ENCODE data around the gene SEC63.
"Not testable (repeated sequence)": the region's sequence is repeated elsewhere in the genome, so short reads cannot be mapped to it uniquely, and the experiment has no call there.

The SEC63 gene, protein sequence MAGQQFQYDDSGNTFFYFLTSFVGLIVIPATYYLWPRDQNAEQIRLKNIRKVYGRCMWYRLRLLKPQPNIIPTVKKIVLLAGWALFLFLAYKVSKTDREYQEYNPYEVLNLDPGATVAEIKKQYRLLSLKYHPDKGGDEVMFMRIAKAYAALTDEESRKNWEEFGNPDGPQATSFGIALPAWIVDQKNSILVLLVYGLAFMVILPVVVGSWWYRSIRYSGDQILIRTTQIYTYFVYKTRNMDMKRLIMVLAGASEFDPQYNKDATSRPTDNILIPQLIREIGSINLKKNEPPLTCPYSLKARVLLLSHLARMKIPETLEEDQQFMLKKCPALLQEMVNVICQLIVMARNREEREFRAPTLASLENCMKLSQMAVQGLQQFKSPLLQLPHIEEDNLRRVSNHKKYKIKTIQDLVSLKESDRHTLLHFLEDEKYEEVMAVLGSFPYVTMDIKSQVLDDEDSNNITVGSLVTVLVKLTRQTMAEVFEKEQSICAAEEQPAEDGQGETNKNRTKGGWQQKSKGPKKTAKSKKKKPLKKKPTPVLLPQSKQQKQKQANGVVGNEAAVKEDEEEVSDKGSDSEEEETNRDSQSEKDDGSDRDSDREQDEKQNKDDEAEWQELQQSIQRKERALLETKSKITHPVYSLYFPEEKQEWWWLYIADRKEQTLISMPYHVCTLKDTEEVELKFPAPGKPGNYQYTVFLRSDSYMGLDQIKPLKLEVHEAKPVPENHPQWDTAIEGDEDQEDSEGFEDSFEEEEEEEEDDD

DNA sequence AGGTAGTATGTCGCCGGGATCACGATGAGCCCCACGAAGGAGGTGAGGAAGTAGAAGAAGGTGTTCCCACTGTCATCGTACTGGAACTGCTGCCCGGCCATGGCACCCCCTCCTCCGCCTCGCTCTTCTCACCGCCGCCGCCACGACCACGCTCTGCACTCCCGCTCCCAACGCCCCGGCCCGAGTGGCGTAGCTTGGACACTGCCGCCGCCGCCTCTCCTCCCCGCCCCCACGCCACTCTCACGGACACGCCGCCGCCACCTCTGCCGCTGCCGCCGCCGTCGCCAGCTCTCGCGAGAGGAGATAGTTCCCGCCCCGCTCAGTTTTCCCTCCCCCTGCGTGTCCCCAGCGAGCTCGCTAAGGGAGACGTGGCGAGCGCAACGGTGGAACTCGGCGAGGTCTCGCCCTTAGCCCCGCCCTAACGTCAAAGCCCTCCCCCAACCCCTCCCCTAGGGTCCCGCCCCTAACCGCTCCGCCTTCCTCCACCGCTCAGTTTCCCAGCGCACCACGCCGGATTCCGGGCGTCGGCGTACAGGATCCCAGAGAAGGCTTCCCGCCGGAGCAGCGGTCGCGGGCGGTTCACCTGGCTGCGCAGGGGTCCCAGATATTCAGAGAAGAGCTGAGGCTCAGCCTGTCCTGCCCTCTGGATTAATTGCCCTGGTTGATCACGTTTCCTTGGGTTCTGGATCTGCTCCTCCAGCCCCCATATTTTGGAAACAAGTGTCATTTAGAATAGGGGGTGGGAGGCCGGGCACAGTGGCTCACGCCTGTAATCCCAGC is at the start of gene SEC63:
Gene SEC63, minus strand, starts transcription at position 300 of the 780 bp plus-strand sequence. Its CDS starts 199 bp downstream, at position 101.
- ChIA-PET CTCF (no interaction called here), POLR2A (ENCODE audit: low non-redundant PET) (no interaction called here)
- DNase-seq (ENCODE audit: low spot score) = peak; percentile 95
- H3K27ac ChIP-seq = peak within 1 kb of the TSS; percentile 91
- TF ChIP-seq, protein P1, sequence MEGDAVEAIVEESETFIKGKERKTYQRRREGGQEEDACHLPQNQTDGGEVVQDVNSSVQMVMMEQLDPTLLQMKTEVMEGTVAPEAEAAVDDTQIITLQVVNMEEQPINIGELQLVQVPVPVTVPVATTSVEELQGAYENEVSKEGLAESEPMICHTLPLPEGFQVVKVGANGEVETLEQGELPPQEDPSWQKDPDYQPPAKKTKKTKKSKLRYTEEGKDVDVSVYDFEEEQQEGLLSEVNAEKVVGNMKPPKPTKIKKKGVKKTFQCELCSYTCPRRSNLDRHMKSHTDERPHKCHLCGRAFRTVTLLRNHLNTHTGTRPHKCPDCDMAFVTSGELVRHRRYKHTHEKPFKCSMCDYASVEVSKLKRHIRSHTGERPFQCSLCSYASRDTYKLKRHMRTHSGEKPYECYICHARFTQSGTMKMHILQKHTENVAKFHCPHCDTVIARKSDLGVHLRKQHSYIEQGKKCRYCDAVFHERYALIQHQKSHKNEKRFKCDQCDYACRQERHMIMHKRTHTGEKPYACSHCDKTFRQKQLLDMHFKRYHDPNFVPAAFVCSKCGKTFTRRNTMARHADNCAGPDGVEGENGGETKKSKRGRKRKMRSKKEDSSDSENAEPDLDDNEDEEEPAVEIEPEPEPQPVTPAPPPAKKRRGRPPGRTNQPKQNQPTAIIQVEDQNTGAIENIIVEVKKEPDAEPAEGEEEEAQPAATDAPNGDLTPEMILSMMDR (conservative IDR thresholded peaks at IDR 0.05; ENCODE audit: low read depth) = no peak

DNA sequence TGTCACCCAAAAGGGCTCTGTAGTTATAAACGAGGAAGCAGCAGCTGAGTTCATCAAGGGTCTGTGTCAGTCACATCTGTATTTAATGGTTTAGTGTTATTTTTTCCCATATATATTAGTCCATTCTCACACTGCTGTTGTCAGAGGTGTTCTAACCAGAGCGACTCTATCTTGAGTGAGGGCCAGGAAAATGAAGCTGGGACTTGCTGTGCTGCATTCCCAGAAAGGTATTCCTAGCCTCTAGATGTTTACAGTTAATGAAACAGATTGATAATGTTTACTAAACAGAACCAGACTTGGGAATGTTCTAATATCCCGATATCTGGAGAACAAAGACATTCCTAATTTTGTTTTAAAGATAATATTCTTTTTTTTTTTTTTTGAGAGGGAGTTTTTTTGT is 48.0 kb upstream of the SEC63 start:
- CTCF ChIA-PET = interaction anchor here (0.6 kb wide), 1 partner anchor 14 kb away, joined by 4 read pairs; no protein-coding TSS in a partner anchor
- TF ChIP-seq, protein P1 (conservative IDR thresholded peaks at IDR 0.05; ENCODE audit: low read depth) = no peak
- DNase-seq (ENCODE audit: low spot score) = no peak
- POLR2A ChIA-PET (ENCODE audit: low non-redundant PET) = no interaction called here
- no peak overlapping the region for H3K27ac ChIP-seq

DNA sequence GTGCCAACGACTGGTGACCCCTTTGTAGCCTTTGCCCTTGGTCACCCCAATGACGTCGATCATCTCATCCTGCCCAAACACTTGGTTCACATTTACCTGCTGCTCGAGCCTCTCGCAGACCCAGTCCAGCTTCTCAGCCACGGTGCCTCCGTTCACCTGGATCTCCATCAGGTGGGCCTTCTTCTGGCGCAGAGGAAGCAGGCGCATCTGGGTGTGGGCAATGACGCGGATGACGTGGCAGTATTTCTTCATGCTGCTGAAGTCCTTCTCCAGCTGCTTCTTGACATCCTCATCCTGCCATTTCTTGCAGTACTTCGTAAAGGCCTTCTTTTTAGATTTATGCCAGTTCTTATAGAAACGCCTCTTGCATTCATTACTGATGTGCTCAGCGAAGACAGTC is 46.9 kb upstream of the SEC63 start:
- TF ChIP-seq, protein P1 (conservative IDR thresholded peaks at IDR 0.05; ENCODE audit: low read depth) = no peak
- ChIA-PET CTCF (no interaction called here), POLR2A (ENCODE audit: low non-redundant PET) (no interaction called here)
- no peak for DNase-seq (ENCODE audit: low spot score)
- H3K27ac ChIP-seq = no peak overlapping the region

DNA sequence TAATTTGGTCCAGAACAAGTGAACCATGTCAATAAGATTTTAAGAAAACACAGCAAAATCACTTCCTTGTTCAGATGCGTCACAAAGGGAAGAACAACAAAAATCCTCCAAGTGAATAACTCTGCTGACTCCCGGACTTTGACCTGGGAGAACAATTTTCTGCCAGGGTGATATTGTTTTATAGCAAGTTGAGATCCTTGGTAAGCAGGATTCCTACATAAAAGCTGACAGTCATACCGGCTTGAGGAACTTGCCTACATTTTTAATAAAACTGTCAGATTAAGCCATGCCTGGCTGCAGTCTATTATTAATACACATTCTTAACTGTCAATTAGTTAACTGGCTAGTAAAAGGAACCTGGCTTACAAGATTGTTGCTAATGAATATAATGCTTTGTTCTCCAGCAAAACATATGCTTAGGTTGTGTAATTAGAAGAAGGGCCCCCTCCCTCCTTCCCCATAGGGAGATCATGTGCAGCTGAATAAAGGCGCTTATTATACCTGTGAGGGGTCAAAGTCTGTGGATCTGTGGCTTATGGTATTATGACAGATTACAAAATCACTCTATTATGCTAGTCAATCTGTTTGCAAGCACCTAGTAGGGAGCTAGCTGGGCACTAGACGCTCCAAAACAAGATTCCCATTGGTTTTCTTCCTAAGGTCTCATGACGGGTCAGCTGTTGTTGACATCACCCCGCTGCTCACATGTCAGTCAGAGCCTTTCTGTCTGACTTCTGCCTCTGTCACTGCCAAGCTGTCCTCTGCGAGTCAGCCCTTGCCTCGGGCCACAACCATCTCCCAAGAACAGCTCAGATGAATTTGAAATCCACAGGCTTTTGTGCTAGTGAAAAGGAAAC is 44.6 kb upstream of the SEC63 start:
- no peak overlapping the region for H3K27ac ChIP-seq
- ChIA-PET CTCF (interaction anchor here (0.6 kb wide), 1 partner anchor 92 kb away, joined by 3 read pairs; no protein-coding TSS in a partner anchor), POLR2A (ENCODE audit: low non-redundant PET) (no interaction called here)
- peak; percentile 22 for DNase-seq (ENCODE audit: low spot score)
- TF ChIP-seq, protein P1 (conservative IDR thresholded peaks at IDR 0.05; ENCODE audit: low read depth) = no peak

DNA sequence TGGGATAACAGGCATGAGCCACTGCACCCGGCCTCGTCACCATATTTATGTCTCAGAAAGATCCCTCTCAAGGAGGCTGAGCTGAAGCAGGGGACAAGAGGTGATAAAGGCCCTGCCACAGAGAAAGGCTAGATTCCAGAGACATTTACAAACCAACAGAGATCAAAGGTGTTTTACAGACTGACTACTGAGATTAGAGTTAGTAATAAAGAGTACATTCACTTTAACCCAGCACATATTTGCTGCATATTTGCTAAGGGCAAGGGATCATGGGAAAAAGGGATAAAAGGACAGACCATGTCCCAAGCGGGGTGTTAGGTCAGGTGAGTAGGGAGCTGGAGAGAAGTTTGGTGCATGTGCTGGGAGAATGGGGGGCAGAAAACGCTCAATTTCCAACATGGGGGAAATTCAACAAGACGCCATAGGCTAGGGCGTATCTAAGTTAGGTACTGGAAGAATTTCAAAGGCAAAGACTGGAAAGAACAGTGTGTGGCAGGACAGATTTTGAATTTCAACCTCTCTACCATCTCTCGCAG is 43.8 kb upstream of the SEC63 start:
- CTCF ChIA-PET = no interaction called here
- POLR2A ChIA-PET (ENCODE audit: low non-redundant PET) = no interaction called here
- no peak overlapping the region for H3K27ac ChIP-seq
- TF ChIP-seq, protein P1 (conservative IDR thresholded peaks at IDR 0.05; ENCODE audit: low read depth) = no peak
- no peak for DNase-seq (ENCODE audit: low spot score)

DNA sequence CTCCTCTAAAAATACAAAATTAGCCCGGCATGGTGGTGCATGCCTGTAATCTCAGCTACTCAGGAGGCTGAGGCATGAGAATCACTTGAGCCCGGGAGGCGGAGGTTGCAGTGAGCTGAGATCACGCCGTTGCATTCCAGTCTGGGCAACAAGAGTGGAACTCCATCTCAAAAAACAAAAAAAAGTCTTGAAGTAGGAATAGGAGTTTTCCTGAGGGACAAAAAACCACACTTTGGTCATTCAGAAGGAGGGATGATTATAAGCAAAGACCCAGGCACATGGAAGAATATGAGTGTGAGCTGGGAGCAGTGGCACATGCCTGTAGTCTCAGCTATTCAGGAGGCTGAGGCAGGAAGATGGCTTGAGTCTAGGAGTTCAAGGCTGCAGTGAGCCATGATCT is 42.3 kb upstream of the SEC63 start:
- DNase-seq (ENCODE audit: low spot score); H3K27ac ChIP-seq; POLR2A ChIA-PET (ENCODE audit: low non-redundant PET); CTCF ChIA-PET: not testable (repeated sequence)
